ENCODE data around the gene FBXL14. TPM values are rescaled to one million over a fixed set of nuclear protein-coding genes. Genes with fewer than 3 reads are reported as not detected.

Gene FBXL14
- total and polyA plus RNA-seq, 9 of the 15 experiments (the other 6 are each of a cell fraction or from before 2014, with no cell fraction given) = 0.13 to 9.8 (median 3.3) TPM

DNA sequence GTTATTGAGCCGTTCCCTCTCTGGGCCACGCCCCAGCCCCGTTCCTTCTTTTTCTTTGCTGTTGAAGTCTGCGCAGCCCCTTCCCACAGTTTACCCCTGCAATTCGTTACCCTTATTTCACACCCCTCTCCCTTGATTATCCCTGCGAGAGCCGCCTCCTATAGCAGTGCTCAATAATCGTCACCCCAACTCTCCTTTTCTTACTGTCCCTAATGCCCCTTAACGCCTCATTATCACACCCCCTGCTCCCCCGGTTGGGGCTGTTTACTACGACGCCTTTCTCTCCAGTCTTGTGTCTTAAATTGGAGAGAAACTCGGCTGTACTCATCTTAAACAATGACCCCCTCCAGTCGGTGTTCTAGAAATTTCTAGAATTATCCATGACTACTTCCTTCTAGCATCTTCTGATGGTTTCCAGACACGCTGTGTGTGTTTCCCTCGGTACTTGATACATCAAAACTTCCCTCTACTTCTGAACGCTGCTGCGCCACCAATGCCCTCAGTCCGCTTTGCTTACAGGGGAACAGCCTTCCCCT is 713 bp upstream of the FBXL14 start (continued):
- no peak for TF ChIP-seq MEF2A (IDR thresholded peaks at IDR 0.05; ENCODE audit: control insufficient read depth, low read depth, low read length)
- TF ChIP-seq RFX1 (IDR thresholded peaks at IDR 0.05) = 0 out of 2 replicates have a peak, but pooled peaks have one; percentile 6
- TF ChIP-seq ZNF444 (CRISPR knock-in tag; IDR thresholded peaks at IDR 0.05) = no peak
- no peak for TF ChIP-seq BMI1 (IDR thresholded peaks at IDR 0.05; ENCODE audit: low read length)
- TF ChIP-seq SMARCE1 (IDR thresholded peaks at IDR 0.05) = 0 out of 2 replicates have a peak, but pooled peaks have one; percentile 46
- TF ChIP-seq MXI1 (IDR thresholded peaks at IDR 0.05; ENCODE audit: low read depth, low read length) = no peak
- TF ChIP-seq NBN (IDR thresholded peaks at IDR 0.05; ENCODE audit: low read depth) = 0 out of 2 replicates have a peak, but pooled peaks have one; percentile 38
- peak; percentile 28 for TF ChIP-seq POLR2B (IDR thresholded peaks at IDR 0.05; ENCODE audit: low read depth, partially characterized antibody)
- TF ChIP-seq PURB (CRISPR knock-in tag; IDR thresholded peaks at IDR 0.05; ENCODE audit: low read depth) = no peak
- no peak for TF ChIP-seq EWSR1 (IDR thresholded peaks at IDR 0.05; ENCODE audit: borderline replicate concordance, low read depth, partially characterized antibody)
- TF ChIP-seq THRAP3 (IDR thresholded peaks at IDR 0.05; ENCODE audit: borderline replicate concordance) = no peak
- TF ChIP-seq GABPA (tag; conservative IDR thresholded peaks at IDR 0.05; ENCODE audit: low read depth) = no peak
- no peak for TF ChIP-seq NR3C1 (CRISPR knock-in tag; IDR thresholded peaks at IDR 0.05)
- TF ChIP-seq SPI1 (IDR thresholded peaks at IDR 0.05; ENCODE audit: borderline replicate concordance, low read depth, low read length) = no peak
- TF ChIP-seq KAT7 (CRISPR knock-in tag; IDR thresholded peaks at IDR 0.05; ENCODE audit: borderline replicate concordance) = peak; percentile 18; the same call in 1 of the 2 replicates
- no peak for TF ChIP-seq ZBED1 (IDR thresholded peaks at IDR 0.05)
- TF ChIP-seq TBL1XR1 (IDR thresholded peaks at IDR 0.05; ENCODE audit: low read length in 2 of 2) = no peak
- TF ChIP-seq, protein P1, sequence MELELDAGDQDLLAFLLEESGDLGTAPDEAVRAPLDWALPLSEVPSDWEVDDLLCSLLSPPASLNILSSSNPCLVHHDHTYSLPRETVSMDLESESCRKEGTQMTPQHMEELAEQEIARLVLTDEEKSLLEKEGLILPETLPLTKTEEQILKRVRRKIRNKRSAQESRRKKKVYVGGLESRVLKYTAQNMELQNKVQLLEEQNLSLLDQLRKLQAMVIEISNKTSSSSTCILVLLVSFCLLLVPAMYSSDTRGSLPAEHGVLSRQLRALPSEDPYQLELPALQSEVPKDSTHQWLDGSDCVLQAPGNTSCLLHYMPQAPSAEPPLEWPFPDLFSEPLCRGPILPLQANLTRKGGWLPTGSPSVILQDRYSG (tag; conservative IDR thresholded peaks at IDR 0.05; ENCODE audit: low read depth) = no peak
- TF ChIP-seq, protein P2, sequence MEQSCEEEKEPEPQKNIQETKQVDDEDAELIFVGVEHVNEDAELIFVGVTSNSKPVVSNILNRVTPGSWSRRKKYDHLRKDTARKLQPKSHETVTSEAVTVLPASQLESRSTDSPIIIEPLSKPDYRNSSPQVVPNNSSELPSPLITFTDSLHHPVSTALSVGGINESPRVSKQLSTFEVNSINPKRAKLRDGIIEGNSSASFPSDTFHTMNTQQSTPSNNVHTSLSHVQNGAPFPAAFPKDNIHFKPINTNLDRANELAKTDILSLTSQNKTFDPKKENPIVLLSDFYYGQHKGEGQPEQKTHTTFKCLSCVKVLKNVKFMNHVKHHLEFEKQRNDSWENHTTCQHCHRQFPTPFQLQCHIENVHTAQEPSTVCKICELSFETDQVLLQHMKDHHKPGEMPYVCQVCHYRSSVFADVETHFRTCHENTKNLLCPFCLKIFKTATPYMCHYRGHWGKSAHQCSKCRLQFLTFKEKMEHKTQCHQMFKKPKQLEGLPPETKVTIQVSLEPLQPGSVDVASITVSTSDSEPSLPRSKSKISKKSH (CRISPR knock-in tag; IDR thresholded peaks at IDR 0.05) = no peak
- TF ChIP-seq PHTF2 (CRISPR knock-in tag; IDR thresholded peaks at IDR 0.05) = no peak
- TF ChIP-seq BRCA1 (IDR thresholded peaks at IDR 0.05) = no peak
- TF ChIP-seq BRCA1 (CRISPR knock-in tag; IDR thresholded peaks at IDR 0.05) = no peak
- TF ChIP-seq, protein P3, sequence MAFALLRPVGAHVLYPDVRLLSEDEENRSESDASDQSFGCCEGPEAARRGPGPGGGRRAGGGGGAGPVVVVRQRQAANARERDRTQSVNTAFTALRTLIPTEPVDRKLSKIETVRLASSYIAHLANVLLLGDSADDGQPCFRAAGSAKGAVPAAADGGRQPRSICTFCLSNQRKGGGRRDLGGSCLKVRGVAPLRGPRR (CRISPR knock-in tag; IDR thresholded peaks at IDR 0.05) = no peak
- TF ChIP-seq NCOA1 (IDR thresholded peaks at IDR 0.05; ENCODE audit: low read depth) = peak; percentile 47; the same call in 1 of the 2 replicates
- no peak for TF ChIP-seq LARP7 (IDR thresholded peaks at IDR 0.05)
- TF ChIP-seq BCOR (IDR thresholded peaks at IDR 0.05) = no peak
- no peak for TF ChIP-seq MBD2 (IDR thresholded peaks at IDR 0.05; ENCODE audit: borderline replicate concordance, low read depth)
- 0 out of 2 replicates have a peak, but pooled peaks have one; percentile 45 for TF ChIP-seq TRIM25 (IDR thresholded peaks at IDR 0.05; ENCODE audit: borderline replicate concordance)
